PC-3 (cell line): Measurements from ENCODE around the gene GDF7. TPM values are rescaled to one million over a fixed set of nuclear protein-coding genes. Genes with fewer than 3 reads are reported as not detected.

Source experiments
- ATAC-seq: fragments of 200-7000 bp; cut with Tn5 transposase; 2 replicates; pipeline ENCODE4 v1.9.1; 2020; ENCODE audit warnings: mild to moderate bottlenecking, moderate library complexity
- BruUV-seq: library from RNA; stranded (reverse); fragments of 400-500 nt; replicated peaks from 2 replicates; lab custom pipeline; 2021; lab: Mats Ljungman, UMichigan
- CTCF ChIA-PET: fragments of 300-600 bp; sonication (Branson Sonifier 250); formaldehyde crosslinking; loops from one replicate; lab custom pipeline; 2022; ENCODE audit warnings: antibody characterized with exemption; lab: Charles Lee
- POLR2A ChIA-PET: fragments of 300-600 bp; sonication (Branson Sonifier 250); formaldehyde crosslinking; loops from one replicate; lab custom pipeline; 2022; ENCODE audit warnings: antibody characterized with exemption; ENCODE audit not compliant: unreplicated experiment; lab: Charles Lee
- DNase-seq: peaks from one replicate; pipeline ENCODE4 v3.0.0-alpha.2; 2015
- H2AFZ ChIP-seq: fragments of 300-600 bp; sonication (generic); 2 replicates; pipeline ENCODE4 v1.6.0; 2016; ENCODE audit warnings: antibody characterized with exemption, low read length
- H3F3A ChIP-seq: fragments of 300-600 bp; sonication (generic); one replicate; pipeline ENCODE4 v1.6.0; 2017; ENCODE audit warnings: antibody characterized with exemption, low read length, control low read depth, mild to moderate bottlenecking; ENCODE audit not compliant: unreplicated experiment
- H3K27ac ChIP-seq: fragments of 300-600 bp; sonication (generic); 2 replicates; pipeline ENCODE4 v1.5.1; 2016; ENCODE audit warnings: mild to moderate bottlenecking, low read length
- H3K27me3 ChIP-seq: fragments of 300-600 bp; sonication (generic); 2 replicates; pipeline ENCODE4 v1.6.1; 2016; ENCODE audit warnings: low read length, mixed read lengths
- H3K36me3 ChIP-seq: fragments of 300-600 bp; sonication (generic); 2 replicates; pipeline ENCODE4 v1.6.1; 2016; ENCODE audit warnings: low read depth, mixed run types, low read length, mixed read lengths
- H3K4me1 ChIP-seq: fragments of 300-600 bp; sonication (generic); 2 replicates; pipeline ENCODE4 v1.5.1; 2016; ENCODE audit warnings: low read length; ENCODE audit not compliant: insufficient read depth
- H3K4me2 ChIP-seq: fragments of 300-600 bp; sonication (generic); 2 replicates; pipeline ENCODE4 v1.6.0; 2016; ENCODE audit warnings: low read length
- H3K4me3 ChIP-seq: fragments of 300-600 bp; sonication (generic); 2 replicates; pipeline ENCODE4 v1.5.1; 2016; ENCODE audit warnings: mild to moderate bottlenecking, low read length, mixed read lengths
- H3K79me2 ChIP-seq: fragments of 300-600 bp; sonication (generic); 2 replicates; pipeline ENCODE4 v1.6.1; 2017; ENCODE audit warnings: low read length, mixed read lengths
- H3K9ac ChIP-seq: fragments of 300-600 bp; sonication (generic); 2 replicates; pipeline ENCODE4 v1.6.0; 2016; ENCODE audit warnings: mild to moderate bottlenecking, low read length
- H3K9me2 ChIP-seq: fragments of 300-600 bp; sonication (generic); replicated peaks from 2 replicates; pipeline ENCODE4 v1.6.1; 2016; ENCODE audit warnings: mixed run types, low read length, mixed read lengths
- H3K9me3 ChIP-seq: fragments of 300-600 bp; sonication (generic); 2 replicates; pipeline ENCODE4 v1.6.1; 2016; ENCODE audit warnings: low read length, mixed read lengths
- H4K20me1 ChIP-seq: fragments of 300-600 bp; sonication (generic); 2 replicates; pipeline ENCODE4 v1.6.1; 2016; ENCODE audit warnings: low read length, mixed read lengths
- CTCF ChIP-seq: fragments of 300-600 bp; sonication (generic); conservative IDR thresholded peaks from 2 replicates; pipeline ENCODE4 v1.5.1; 2017; ENCODE audit warnings: antibody characterized with exemption, low read depth, mild to moderate bottlenecking, low read length
- EZH2 ChIP-seq: fragments of 300-600 bp; sonication (generic); IDR thresholded peaks from one replicate; pipeline ENCODE4 v1.6.1; 2017; ENCODE audit warnings: antibody characterized with exemption, mild to moderate bottlenecking, low read length; ENCODE audit not compliant: unreplicated experiment
- EZH2phosphoT487 ChIP-seq: fragments of 300-600 bp; sonication (generic); IDR thresholded peaks from 2 replicates; pipeline ENCODE4 v1.6.1; 2018; ENCODE audit warnings: mild to moderate bottlenecking, antibody characterized with exemption, low read length, borderline replicate concordance
- intact Hi-C: fragments of 100-400 bp; cut with micrococcal nuclease; formaldehyde crosslinking; loops from 2 replicates; pipeline ENCODE4 v1.9.0; 2023
- total RNA-seq: library from RNA; depleted of rRNA; stranded (reverse); fragments of >200 nt; gene quantifications from 2 replicates; pipeline ENCODE4 v1.2.3, GENCODE V29; 2014

The GDF7 gene
- total RNA-seq, 1 experiment from 2014 or later = 0.04 TPM

GRCh38 chr2:20653695-20654534, 13.0 kb upstream of the GDF7 start:
- Histone ChIP-seq H3K36me3 (no peaks in the 10 kb centered on the region), H3K9me3 (no peaks in the 10 kb centered on the region), H3K4me3 (no peak overlapping the region), H3K9ac (no peak overlapping the region), H3K4me1 (peaks cover 15% of the 10 kb centered on the region), H3F3A (no peaks in the 10 kb centered on the region), H4K20me1 (no peaks in the 10 kb centered on the region), H3K27ac (no peak overlapping the region), H3K27me3 (peaks cover 12% of the 10 kb centered on the region; the same call in 1 of the 2 replicates), H2AFZ (no peak overlapping the region), H3K79me2 (no peaks in the 10 kb centered on the region), H3K9me2 (no peaks in the 10 kb centered on the region), H3K4me2 (no peak overlapping the region)
- ATAC-seq (no peak), DNase-seq (no peak)
- TF ChIP-seq EZH2 (no peak), EZH2phosphoT487 (no peak), CTCF (no peak)
- no TSS peak for BruUV-seq
- CTCF ChIA-PET = no interaction called here
- POLR2A ChIA-PET = no interaction called here
- intact Hi-C loops = no loop called here

- BruUV-seq = no TSS peak
- Histone ChIP-seq H3K79me2 (no peaks in the 10 kb centered on the region), H3K9me2 (no peaks in the 10 kb centered on the region), H4K20me1 (no peaks in the 10 kb centered on the region), H2AFZ (no peak overlapping the region), H3K36me3 (no peaks in the 10 kb centered on the region), H3K9ac (no peak overlapping the region), H3K4me1 (peaks cover 15% of the 10 kb centered on the region), H3K4me3 (no peak overlapping the region), H3K4me2 (no peak overlapping the region), H3K27me3 (peaks cover 12% of the 10 kb centered on the region; the same call in 1 of the 2 replicates), H3F3A (no peaks in the 10 kb centered on the region), H3K9me3 (no peaks in the 10 kb centered on the region), H3K27ac (no peak overlapping the region)
- intact Hi-C loops = no loop called here
- DNase-seq = no peak
- CTCF ChIA-PET = no interaction called here
- TF ChIP-seq EZH2phosphoT487 = no peak
- no peak for TF ChIP-seq EZH2
- TF ChIP-seq CTCF = no peak
- POLR2A ChIA-PET = no interaction called here
- no peak for ATAC-seq
These were observed 12.5 kb upstream of the GDF7 start for GRCh38 chr2:20654535-20654813.

- ChIA-PET CTCF (no interaction called here), POLR2A (no interaction called here)
- Histone ChIP-seq H3K4me3 (no peak overlapping the region), H3K4me1 (peaks cover 11% of the 10 kb centered on the region), H3K9me3 (no peaks in the 10 kb centered on the region), H3K9me2 (no peaks in the 10 kb centered on the region), H3F3A (no peaks in the 10 kb centered on the region), H4K20me1 (no peaks in the 10 kb centered on the region), H3K27ac (no peak overlapping the region), H3K36me3 (no peaks in the 10 kb centered on the region), H3K27me3 (peaks cover 12% of the 10 kb centered on the region; the same call in 1 of the 2 replicates), H3K79me2 (no peaks in the 10 kb centered on the region), H2AFZ (no peak overlapping the region), H3K4me2 (no peak overlapping the region), H3K9ac (no peak overlapping the region)
- ATAC-seq (no peak), DNase-seq (no peak)
- intact Hi-C loops = no loop called here
- TF ChIP-seq EZH2 (no peak), EZH2phosphoT487 (no peak), CTCF (no peak)
- no TSS peak for BruUV-seq
These were observed 10.4 kb upstream of the GDF7 start for GRCh38 chr2:20656561-20656960.
